GM23338 (cell line): Measurements from ENCODE around the gene SELENOM. TPM values are rescaled to one million over a fixed set of nuclear protein-coding genes. Genes with fewer than 3 reads are reported as not detected.

Source experiments
- ATAC-seq: fragments of 200-7000 bp; cut with Tn5 transposase; 3 replicates; pipeline ENCODE4 v1.9.1; 2020
- DNase-seq: peaks from one replicate; pipeline ENCODE4 v3.0.0-alpha.2; 2015; ENCODE audit warnings: low spot score
- H2AFZ ChIP-seq: fragments of 200-600 bp; sonication (generic); 2 replicates; pipeline ENCODE4 v1.8.0; 2016; ENCODE audit warnings: antibody characterized with exemption, mild to moderate bottlenecking, moderate library complexity
- H3F3A ChIP-seq: fragments of 200-600 bp; sonication (generic); replicated peaks from 2 replicates; pipeline ENCODE4 v1.8.0; 2017; ENCODE audit warnings: antibody characterized with exemption, mixed run types, low read depth
- H3K27ac ChIP-seq: fragments of 200-600 bp; sonication (generic); 2 replicates; pipeline ENCODE4 v1.6.1; 2016; ENCODE audit warnings: low read depth
- H3K27me3 ChIP-seq: fragments of 200-600 bp; sonication (generic); 2 replicates; pipeline ENCODE4 v1.8.0; 2016; ENCODE audit warnings: mild to moderate bottlenecking, mixed run types, moderate library complexity; ENCODE audit not compliant: insufficient read depth
- H3K36me3 ChIP-seq: fragments of 200-600 bp; sonication (generic); 2 replicates; pipeline ENCODE4 v1.8.0; 2016; ENCODE audit warnings: mild to moderate bottlenecking; ENCODE audit not compliant: insufficient read depth
- H3K4me1 ChIP-seq: fragments of 200-600 bp; sonication (generic); 2 replicates; pipeline ENCODE4 v1.8.0; 2016; ENCODE audit warnings: mild to moderate bottlenecking, moderate library complexity; ENCODE audit not compliant: insufficient read depth
- H3K4me2 ChIP-seq: fragments of 200-600 bp; sonication (generic); 2 replicates; pipeline ENCODE4 v1.7.1; 2017; ENCODE audit warnings: mixed run types
- H3K4me3 ChIP-seq: fragments of 200-600 bp; sonication (generic); 2 replicates; pipeline ENCODE4 v1.6.1; 2016; ENCODE audit warnings: mixed run types
- H3K79me2 ChIP-seq: fragments of 200-600 bp; sonication (generic); replicated peaks from 2 replicates; pipeline ENCODE4 v1.8.0; 2017; ENCODE audit warnings: mild to moderate bottlenecking; ENCODE audit not compliant: insufficient read depth
- H3K9me2 ChIP-seq: fragments of 200-600 bp; sonication (generic); 2 replicates; pipeline ENCODE4 v1.8.0; 2017; ENCODE audit not compliant: insufficient read depth
- H4K20me1 ChIP-seq: fragments of 200-600 bp; sonication (generic); replicated peaks from 2 replicates; pipeline ENCODE4 v1.8.0; 2017; ENCODE audit warnings: mild to moderate bottlenecking; ENCODE audit not compliant: insufficient read depth
- H3K27ac Mint-ChIP-seq: 2 replicates; pipeline ENCODE4 v1.8.0; 2020; ENCODE audit warnings: inconsistent platforms, mild to moderate bottlenecking, moderate library complexity, mixed read lengths
- H3K27me3 Mint-ChIP-seq: 3 replicates; pipeline ENCODE4 v1.8.0; 2022; ENCODE audit warnings: low read depth, mild to moderate bottlenecking, moderate library complexity, mixed read lengths, inconsistent platforms; ENCODE audit not compliant: insufficient read depth, poor library complexity
- H3K36me3 Mint-ChIP-seq: 3 replicates; pipeline ENCODE4 v1.8.0; 2021; ENCODE audit warnings: low read depth, mild to moderate bottlenecking, inconsistent platforms, moderate library complexity, mixed read lengths
- H3K4me1 Mint-ChIP-seq: 3 replicates; pipeline ENCODE4 v1.8.0; 2020; ENCODE audit warnings: mild to moderate bottlenecking, inconsistent platforms, mixed read lengths
- H3K4me3 Mint-ChIP-seq: 3 replicates; pipeline ENCODE4 v1.8.0; 2021; ENCODE audit warnings: moderate library complexity, mild to moderate bottlenecking, inconsistent platforms, mixed read lengths
- H3K9me3 Mint-ChIP-seq: 3 replicates; pipeline ENCODE4 v1.8.0; 2020; ENCODE audit warnings: moderate library complexity, mild to moderate bottlenecking, inconsistent platforms, mixed read lengths
- CREB1 ChIP-seq: fragments of 250-450 bp; sonication (Bioruptor Pico); IDR thresholded peaks from 2 replicates; pipeline ENCODE4 v1.5.0; 2020; ENCODE audit warnings: low read depth, mild to moderate bottlenecking, moderate library complexity
- EZH2 ChIP-seq: fragments of 200-600 bp; sonication (generic); IDR thresholded peaks from one replicate; pipeline ENCODE4 v1.8.0; 2017; ENCODE audit warnings: antibody characterized with exemption, mild to moderate bottlenecking, low read depth; ENCODE audit not compliant: unreplicated experiment
- JUNB ChIP-seq: IDR thresholded peaks from one replicate; pipeline ENCODE4 v1.6.1; 2016; ENCODE audit warnings: antibody characterized with exemption; ENCODE audit not compliant: unreplicated experiment
- NANOG ChIP-seq: IDR thresholded peaks from 2 replicates; pipeline ENCODE4 v1.6.1; 2016; ENCODE audit warnings: antibody characterized with exemption, borderline replicate concordance
- POLR2AphosphoS5 ChIP-seq: IDR thresholded peaks from 2 replicates; pipeline ENCODE4 v1.6.1; 2016; ENCODE audit warnings: antibody characterized with exemption, low read depth
- ZNF114 ChIP-seq: fragments of 250-450 bp; sonication (Bioruptor Pico); IDR thresholded peaks from 2 replicates; pipeline ENCODE4 v1.5.0; 2020; ENCODE audit warnings: mild to moderate bottlenecking, moderate library complexity
- ZNF331 ChIP-seq: fragments of 250-450 bp; sonication (Bioruptor Pico); IDR thresholded peaks from 2 replicates; pipeline ENCODE4 v1.5.0; 2020; ENCODE audit warnings: low read depth, mild to moderate bottlenecking, moderate library complexity
- polyA plus RNA-seq: library from polyadenylated mRNA; unstranded; fragments of >200 nt; fragmentation: Nextera tagmentation; extraction: Ambion mirVana; gene quantifications from 2 replicates; pipeline ENCODE4 v1.2.1, GENCODE V29; 2016
- total RNA-seq: library from RNA; depleted of rRNA; stranded (reverse); fragments of >200 nt; shearing (Covaris generic); gene quantifications from 2 replicates; pipeline ENCODE4 v1.2.3, GENCODE V29; 2014
- TF ChIP-seq, protein P1 (sequence below), 2 experiments: fragments of 200-600 bp in 1 of 2; sonication (generic) in 1 of 2; conservative IDR thresholded peaks; 2 replicates each; pipeline versions ENCODE4 v1.5.1 to v1.6.1; 2016 to 2017; ENCODE audit warnings: antibody characterized with exemption in 2 of 2, low read depth in 2 of 2, mild to moderate bottlenecking in 2 of 2, moderate library complexity in 1 of 2
- TF ChIP-seq, protein P2 (sequence below): fragments of 250-450 bp; sonication (Bioruptor Pico); IDR thresholded peaks from 2 replicates; pipeline ENCODE4 v1.5.0; 2020; ENCODE audit warnings: mild to moderate bottlenecking, moderate library complexity
- TF ChIP-seq, protein P3 (sequence below): IDR thresholded peaks from one replicate; pipeline ENCODE4 v1.6.1; 2018; ENCODE audit warnings: antibody characterized with exemption; ENCODE audit not compliant: unreplicated experiment

The SELENOM gene
- total and polyA plus RNA-seq, 2 experiments from 2014 or later = 44.9 to 50.8 TPM

DNA sequence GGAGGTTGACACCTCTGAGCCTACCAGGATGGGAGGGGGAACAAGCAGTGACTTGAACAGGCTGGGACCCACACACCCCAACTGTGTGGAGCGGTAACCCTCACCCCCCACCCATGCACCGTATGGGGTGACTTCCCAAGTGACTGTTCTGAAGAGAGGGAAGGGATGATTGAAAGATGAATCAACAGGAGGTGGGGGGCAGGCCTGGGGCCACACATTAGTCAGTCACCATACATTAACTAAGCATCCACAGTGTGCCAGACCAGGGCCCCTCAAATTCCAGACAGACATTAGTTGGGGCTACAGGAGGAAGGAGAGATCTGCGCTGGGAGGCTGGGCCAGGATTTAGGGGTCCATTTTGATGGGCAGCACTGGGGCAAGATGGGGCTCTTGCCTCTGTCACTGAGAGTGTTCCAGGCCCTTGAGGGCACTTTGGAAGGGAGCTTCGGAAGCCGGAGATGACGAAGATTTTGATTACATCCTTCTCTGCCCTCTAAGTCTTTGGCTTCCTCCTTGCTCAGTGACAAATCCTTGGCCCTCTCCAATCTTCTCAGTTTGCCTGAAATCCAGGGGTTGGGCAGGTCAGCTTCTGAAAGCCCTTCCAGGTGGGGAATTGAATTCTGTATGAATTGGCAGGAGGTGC lies 25.3 kb downstream of the SELENOM start:
- Histone ChIP-seq H3K4me2 (peak overlapping the region; percentile 100), H3K4me3 (peak overlapping the region; percentile 66), H3K4me1 (peaks cover 21% of the 10 kb centered on the region), H3K79me2 (peaks cover 12% of the 10 kb centered on the region), H3K36me3 (no peaks in the 10 kb centered on the region), H3F3A (peaks cover 7% of the 10 kb centered on the region; the same call in 1 of the 2 replicates), H4K20me1 (peaks cover 4% of the 10 kb centered on the region; the same call in 1 of the 2 replicates), H2AFZ (no peak overlapping the region), H3K27ac (no peak overlapping the region), H3K9me2 (no peaks in the 10 kb centered on the region), H3K27me3 (peaks cover 9% of the 10 kb centered on the region)
- H3K27ac Mint-ChIP-seq = no peak overlapping the region
- no peak for TF ChIP-seq ZNF331 (CRISPR knock-in tag)
- TF ChIP-seq, protein P1, sequence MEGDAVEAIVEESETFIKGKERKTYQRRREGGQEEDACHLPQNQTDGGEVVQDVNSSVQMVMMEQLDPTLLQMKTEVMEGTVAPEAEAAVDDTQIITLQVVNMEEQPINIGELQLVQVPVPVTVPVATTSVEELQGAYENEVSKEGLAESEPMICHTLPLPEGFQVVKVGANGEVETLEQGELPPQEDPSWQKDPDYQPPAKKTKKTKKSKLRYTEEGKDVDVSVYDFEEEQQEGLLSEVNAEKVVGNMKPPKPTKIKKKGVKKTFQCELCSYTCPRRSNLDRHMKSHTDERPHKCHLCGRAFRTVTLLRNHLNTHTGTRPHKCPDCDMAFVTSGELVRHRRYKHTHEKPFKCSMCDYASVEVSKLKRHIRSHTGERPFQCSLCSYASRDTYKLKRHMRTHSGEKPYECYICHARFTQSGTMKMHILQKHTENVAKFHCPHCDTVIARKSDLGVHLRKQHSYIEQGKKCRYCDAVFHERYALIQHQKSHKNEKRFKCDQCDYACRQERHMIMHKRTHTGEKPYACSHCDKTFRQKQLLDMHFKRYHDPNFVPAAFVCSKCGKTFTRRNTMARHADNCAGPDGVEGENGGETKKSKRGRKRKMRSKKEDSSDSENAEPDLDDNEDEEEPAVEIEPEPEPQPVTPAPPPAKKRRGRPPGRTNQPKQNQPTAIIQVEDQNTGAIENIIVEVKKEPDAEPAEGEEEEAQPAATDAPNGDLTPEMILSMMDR (conservative IDR thresholded peaks at IDR 0.05; ENCODE audit: low read depth in 2 of 2) = no peak
- TF ChIP-seq ZNF114 (CRISPR knock-in tag) = no peak
- no peak for TF ChIP-seq POLR2AphosphoS5
- TF ChIP-seq JUNB = no peak
- TF ChIP-seq, protein P2, sequence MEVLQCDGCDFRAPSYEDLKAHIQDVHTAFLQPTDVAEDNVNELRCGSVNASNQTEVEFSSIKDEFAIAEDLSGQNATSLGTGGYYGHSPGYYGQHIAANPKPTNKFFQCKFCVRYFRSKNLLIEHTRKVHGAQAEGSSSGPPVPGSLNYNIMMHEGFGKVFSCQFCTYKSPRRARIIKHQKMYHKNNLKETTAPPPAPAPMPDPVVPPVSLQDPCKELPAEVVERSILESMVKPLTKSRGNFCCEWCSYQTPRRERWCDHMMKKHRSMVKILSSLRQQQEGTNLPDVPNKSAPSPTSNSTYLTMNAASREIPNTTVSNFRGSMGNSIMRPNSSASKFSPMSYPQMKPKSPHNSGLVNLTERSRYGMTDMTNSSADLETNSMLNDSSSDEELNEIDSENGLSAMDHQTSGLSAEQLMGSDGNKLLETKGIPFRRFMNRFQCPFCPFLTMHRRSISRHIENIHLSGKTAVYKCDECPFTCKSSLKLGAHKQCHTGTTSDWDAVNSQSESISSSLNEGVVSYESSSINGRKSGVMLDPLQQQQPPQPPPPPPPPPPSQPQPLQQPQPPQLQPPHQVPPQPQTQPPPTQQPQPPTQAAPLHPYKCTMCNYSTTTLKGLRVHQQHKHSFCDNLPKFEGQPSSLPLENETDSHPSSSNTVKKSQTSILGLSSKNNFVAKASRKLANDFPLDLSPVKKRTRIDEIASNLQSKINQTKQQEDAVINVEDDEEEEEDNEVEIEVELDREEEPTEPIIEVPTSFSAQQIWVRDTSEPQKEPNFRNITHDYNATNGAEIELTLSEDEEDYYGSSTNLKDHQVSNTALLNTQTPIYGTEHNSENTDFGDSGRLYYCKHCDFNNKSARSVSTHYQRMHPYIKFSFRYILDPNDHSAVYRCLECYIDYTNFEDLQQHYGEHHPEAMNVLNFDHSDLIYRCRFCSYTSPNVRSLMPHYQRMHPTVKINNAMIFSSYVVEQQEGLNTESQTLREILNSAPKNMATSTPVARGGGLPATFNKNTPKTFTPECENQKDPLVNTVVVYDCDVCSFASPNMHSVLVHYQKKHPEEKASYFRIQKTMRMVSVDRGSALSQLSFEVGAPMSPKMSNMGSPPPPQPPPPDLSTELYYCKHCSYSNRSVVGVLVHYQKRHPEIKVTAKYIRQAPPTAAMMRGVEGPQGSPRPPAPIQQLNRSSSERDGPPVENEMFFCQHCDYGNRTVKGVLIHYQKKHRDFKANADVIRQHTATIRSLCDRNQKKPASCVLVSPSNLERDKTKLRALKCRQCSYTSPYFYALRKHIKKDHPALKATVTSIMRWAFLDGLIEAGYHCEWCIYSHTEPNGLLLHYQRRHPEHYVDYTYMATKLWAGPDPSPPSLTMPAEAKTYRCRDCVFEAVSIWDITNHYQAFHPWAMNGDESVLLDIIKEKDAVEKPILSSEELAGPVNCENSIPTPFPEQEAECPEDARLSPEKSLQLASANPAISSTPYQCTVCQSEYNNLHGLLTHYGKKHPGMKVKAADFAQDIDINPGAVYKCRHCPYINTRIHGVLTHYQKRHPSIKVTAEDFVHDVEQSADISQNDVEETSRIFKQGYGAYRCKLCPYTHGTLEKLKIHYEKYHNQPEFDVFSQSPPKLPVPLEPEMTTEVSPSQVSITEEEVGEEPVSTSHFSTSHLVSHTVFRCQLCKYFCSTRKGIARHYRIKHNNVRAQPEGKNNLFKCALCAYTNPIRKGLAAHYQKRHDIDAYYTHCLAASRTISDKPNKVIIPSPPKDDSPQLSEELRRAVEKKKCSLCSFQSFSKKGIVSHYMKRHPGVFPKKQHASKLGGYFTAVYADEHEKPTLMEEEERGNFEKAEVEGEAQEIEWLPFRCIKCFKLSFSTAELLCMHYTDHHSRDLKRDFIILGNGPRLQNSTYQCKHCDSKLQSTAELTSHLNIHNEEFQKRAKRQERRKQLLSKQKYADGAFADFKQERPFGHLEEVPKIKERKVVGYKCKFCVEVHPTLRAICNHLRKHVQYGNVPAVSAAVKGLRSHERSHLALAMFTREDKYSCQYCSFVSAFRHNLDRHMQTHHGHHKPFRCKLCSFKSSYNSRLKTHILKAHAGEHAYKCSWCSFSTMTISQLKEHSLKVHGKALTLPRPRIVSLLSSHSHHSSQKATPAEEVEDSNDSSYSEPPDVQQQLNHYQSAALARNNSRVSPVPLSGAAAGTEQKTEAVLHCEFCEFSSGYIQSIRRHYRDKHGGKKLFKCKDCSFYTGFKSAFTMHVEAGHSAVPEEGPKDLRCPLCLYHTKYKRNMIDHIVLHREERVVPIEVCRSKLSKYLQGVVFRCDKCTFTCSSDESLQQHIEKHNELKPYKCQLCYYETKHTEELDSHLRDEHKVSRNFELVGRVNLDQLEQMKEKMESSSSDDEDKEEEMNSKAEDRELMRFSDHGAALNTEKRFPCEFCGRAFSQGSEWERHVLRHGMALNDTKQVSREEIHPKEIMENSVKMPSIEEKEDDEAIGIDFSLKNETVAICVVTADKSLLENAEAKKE (CRISPR knock-in tag) = no peak
- TF ChIP-seq NANOG = no peak
- no peak for TF ChIP-seq EZH2
- no peak for TF ChIP-seq CREB1 (CRISPR knock-in tag)
- TF ChIP-seq, protein P3, sequence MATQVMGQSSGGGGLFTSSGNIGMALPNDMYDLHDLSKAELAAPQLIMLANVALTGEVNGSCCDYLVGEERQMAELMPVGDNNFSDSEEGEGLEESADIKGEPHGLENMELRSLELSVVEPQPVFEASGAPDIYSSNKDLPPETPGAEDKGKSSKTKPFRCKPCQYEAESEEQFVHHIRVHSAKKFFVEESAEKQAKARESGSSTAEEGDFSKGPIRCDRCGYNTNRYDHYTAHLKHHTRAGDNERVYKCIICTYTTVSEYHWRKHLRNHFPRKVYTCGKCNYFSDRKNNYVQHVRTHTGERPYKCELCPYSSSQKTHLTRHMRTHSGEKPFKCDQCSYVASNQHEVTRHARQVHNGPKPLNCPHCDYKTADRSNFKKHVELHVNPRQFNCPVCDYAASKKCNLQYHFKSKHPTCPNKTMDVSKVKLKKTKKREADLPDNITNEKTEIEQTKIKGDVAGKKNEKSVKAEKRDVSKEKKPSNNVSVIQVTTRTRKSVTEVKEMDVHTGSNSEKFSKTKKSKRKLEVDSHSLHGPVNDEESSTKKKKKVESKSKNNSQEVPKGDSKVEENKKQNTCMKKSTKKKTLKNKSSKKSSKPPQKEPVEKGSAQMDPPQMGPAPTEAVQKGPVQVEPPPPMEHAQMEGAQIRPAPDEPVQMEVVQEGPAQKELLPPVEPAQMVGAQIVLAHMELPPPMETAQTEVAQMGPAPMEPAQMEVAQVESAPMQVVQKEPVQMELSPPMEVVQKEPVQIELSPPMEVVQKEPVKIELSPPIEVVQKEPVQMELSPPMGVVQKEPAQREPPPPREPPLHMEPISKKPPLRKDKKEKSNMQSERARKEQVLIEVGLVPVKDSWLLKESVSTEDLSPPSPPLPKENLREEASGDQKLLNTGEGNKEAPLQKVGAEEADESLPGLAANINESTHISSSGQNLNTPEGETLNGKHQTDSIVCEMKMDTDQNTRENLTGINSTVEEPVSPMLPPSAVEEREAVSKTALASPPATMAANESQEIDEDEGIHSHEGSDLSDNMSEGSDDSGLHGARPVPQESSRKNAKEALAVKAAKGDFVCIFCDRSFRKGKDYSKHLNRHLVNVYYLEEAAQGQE = no peak
- no peaks in the 10 kb centered on the region; the same call in 2 of the 3 replicates for H3K36me3 Mint-ChIP-seq
- peak overlapping the region; percentile 87 for H3K4me3 Mint-ChIP-seq
- ATAC-seq (no peak), DNase-seq (no peak)
- peaks cover 26% of the 10 kb centered on the region for H3K27me3 Mint-ChIP-seq
- peaks cover 37% of the 10 kb centered on the region for H3K4me1 Mint-ChIP-seq
- no peaks in the 10 kb centered on the region for H3K9me3 Mint-ChIP-seq
